ENCODE results near the gene MAST2. TPM values are rescaled to one million over a fixed set of nuclear protein-coding genes. Genes with fewer than 3 reads are reported as not detected.

The MAST2 gene
- total RNA-seq, 4 donors from 2014 or later = 31.1 to 76.9 (median 73.4) TPM

DNA sequence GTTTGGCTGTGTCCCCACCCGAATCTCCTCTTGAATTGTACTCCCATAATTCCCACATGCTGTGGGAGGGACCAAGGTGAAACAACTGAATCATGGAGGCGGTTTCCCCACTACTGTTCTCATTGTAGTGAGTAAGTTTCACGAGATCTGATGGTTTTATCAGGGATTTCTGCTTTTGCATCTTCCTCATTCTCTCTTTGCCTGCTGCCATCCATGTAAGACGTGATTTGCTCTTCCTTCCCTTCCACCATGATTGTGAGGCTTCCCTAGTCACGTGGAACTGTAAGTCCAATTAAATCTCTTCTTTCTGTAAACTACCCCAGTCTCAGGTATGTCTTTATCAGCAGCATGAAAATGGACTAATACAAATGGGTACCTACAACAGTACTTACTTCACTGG, 255.5 kb downstream of the MAST2 start:
- no peak for ATAC-seq
- peaks cover 0 to 4% (median 0%) of the 10 kb centered on the region in 3 donors for H3K4me1 ChIP-seq
- H3K27ac ChIP-seq = no peak overlapping the region
- no peaks in the 10 kb centered on the region for H3K9me3 ChIP-seq
- H3K36me3 ChIP-seq = peaks cover 0 to 63% of the 10 kb centered on the region in 2 donors
- no peak overlapping the region for H3K4me3 ChIP-seq
- no peaks in the 10 kb centered on the region for H3K27me3 ChIP-seq
- 91 to 92% methylated on average over 5 of the region's 5 CpGs for WGBS, 2 donors (ENCODE audit: low coverage in 1 of 2)
- TF ChIP-seq, protein P1, sequence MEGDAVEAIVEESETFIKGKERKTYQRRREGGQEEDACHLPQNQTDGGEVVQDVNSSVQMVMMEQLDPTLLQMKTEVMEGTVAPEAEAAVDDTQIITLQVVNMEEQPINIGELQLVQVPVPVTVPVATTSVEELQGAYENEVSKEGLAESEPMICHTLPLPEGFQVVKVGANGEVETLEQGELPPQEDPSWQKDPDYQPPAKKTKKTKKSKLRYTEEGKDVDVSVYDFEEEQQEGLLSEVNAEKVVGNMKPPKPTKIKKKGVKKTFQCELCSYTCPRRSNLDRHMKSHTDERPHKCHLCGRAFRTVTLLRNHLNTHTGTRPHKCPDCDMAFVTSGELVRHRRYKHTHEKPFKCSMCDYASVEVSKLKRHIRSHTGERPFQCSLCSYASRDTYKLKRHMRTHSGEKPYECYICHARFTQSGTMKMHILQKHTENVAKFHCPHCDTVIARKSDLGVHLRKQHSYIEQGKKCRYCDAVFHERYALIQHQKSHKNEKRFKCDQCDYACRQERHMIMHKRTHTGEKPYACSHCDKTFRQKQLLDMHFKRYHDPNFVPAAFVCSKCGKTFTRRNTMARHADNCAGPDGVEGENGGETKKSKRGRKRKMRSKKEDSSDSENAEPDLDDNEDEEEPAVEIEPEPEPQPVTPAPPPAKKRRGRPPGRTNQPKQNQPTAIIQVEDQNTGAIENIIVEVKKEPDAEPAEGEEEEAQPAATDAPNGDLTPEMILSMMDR (IDR thresholded peaks at IDR 0.05) = no peak
- TF ChIP-seq POLR2A (IDR thresholded peaks at IDR 0.05) (no peak), POLR2AphosphoS5 (IDR thresholded peaks at IDR 0.05) (no peak), EP300 (IDR thresholded peaks at IDR 0.05) (no peak)

DNA sequence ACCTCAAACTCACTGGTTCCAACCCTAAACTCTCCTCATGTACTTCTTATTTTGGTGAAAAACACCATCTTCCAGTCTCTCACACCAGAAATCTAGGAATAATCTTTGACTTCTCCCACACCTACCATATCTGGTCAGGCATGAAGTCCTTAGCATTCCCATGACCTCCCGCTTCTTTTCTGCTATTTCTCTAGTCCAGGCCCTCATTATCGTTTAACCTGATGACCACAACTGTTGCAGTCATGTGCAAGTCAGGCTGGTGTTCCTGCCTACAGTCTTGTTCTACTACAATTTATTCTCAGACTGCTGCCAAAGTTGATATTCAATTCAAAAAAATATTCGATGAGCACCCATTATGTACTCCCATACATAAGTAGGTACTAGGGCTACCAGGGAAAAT, 257.7 kb downstream of the MAST2 start:
- Histone ChIP-seq H3K36me3 (peaks cover 0 to 53% of the 10 kb centered on the region in 2 donors), H3K9me3 (no peaks in the 10 kb centered on the region), H3K4me3 (no peak overlapping the region), H3K27me3 (no peaks in the 10 kb centered on the region), H3K4me1 (peaks cover 0 to 4% (median 0%) of the 10 kb centered on the region in 3 donors), H3K27ac (no peak overlapping the region)
- TF ChIP-seq, protein P1 (IDR thresholded peaks at IDR 0.05) = no peak
- TF ChIP-seq POLR2A (IDR thresholded peaks at IDR 0.05) = no peak
- WGBS, 2 donors (ENCODE audit: low coverage in 1 of 2) = 67 to 85% methylated on average over 3 of the region's 3 CpGs
- no peak for ATAC-seq

GRCh38 chr1:46062651-46063319, 259.4 kb downstream of the MAST2 start:
- Histone ChIP-seq H3K27ac (no peak overlapping the region), H3K4me3 (no peak overlapping the region), H3K27me3 (no peaks in the 10 kb centered on the region), H3K9me3 (no peaks in the 10 kb centered on the region), H3K36me3 (peaks cover 0 to 39% of the 10 kb centered on the region in 2 donors), H3K4me1 (peaks cover 0 to 4% (median 0%) of the 10 kb centered on the region in 3 donors)
- ATAC-seq = no peak
- WGBS, 2 donors (ENCODE audit: low coverage in 1 of 2) = 84 to 89% methylated on average over 4 of the region's 4 CpGs
- TF ChIP-seq EP300 (IDR thresholded peaks at IDR 0.05) (no peak), POLR2AphosphoS5 (IDR thresholded peaks at IDR 0.05) (no peak), POLR2A (IDR thresholded peaks at IDR 0.05) (no peak)
- TF ChIP-seq, protein P1 (IDR thresholded peaks at IDR 0.05) = no peak

DNA sequence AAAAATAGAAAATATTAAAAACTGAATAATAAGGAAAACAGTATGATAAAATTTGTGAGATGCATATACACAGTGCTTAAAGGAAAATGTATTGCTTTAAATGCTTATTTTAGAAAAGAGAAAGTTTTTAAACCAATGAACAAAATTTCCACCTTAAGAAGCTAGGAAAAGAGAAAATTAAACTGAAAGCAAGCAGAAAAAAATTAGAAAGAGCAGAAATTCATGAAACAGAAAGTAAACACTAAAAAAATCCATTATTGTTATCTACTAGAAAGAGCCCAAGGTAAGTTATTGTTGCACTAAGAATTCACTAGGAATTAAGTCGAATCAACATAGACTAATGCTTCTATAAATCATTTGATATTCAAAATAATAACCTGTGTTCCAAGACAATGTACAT, 261.3 kb downstream of the MAST2 start:
- peaks cover 0 to 4% (median 0%) of the 10 kb centered on the region in 3 donors for H3K4me1 ChIP-seq
- WGBS, 2 donors (ENCODE audit: low coverage in 1 of 2) = 82 to 90% methylated on average over 1 of the region's 1 CpG
- TF ChIP-seq EP300 (IDR thresholded peaks at IDR 0.05) = no peak
- TF ChIP-seq POLR2A (IDR thresholded peaks at IDR 0.05) = no peak
- TF ChIP-seq, protein P1 (IDR thresholded peaks at IDR 0.05) = no peak
- TF ChIP-seq POLR2AphosphoS5 (IDR thresholded peaks at IDR 0.05) = no peak
- peaks cover 0 to 24% of the 10 kb centered on the region in 2 donors for H3K36me3 ChIP-seq
- H3K4me3 ChIP-seq = no peak overlapping the region
- no peak for ATAC-seq
- H3K27ac ChIP-seq = no peak overlapping the region
- H3K9me3 ChIP-seq = no peaks in the 10 kb centered on the region
- H3K27me3 ChIP-seq = no peaks in the 10 kb centered on the region

DNA sequence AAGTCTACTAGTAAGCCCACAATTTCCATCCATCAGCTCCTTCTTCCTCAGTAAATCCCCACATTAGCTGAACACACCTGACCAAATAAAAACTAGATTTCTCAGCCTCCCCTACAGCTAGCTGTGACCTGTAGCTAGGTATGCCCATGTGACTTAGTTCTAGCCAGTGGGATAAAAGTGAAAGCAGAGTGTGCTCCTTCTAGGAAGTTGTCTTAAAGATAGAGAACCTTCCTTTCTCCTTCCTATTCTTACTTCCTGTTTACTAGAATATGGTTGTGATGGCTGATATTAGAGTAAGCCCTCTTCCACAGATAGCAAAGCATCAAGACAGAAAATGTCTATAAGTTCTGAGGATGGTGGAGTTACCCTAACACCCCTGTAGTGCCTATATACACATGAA, 262.0 kb downstream of the MAST2 start:
- no peaks in the 10 kb centered on the region for H3K9me3 ChIP-seq
- no peak for ATAC-seq
- H3K4me3 ChIP-seq = no peak overlapping the region
- no peak overlapping the region for H3K27ac ChIP-seq
- no peaks in the 10 kb centered on the region for H3K27me3 ChIP-seq
- peaks cover 0 to 4% (median 0%) of the 10 kb centered on the region in 3 donors for H3K4me1 ChIP-seq
- H3K36me3 ChIP-seq = peaks cover 0 to 22% of the 10 kb centered on the region in 2 donors
- TF ChIP-seq POLR2AphosphoS5 (IDR thresholded peaks at IDR 0.05) (no peak), EP300 (IDR thresholded peaks at IDR 0.05) (no peak), POLR2A (IDR thresholded peaks at IDR 0.05) (no peak)
- TF ChIP-seq, protein P1 (IDR thresholded peaks at IDR 0.05) = no peak
